Activated CD8-positive, alpha-beta memory T cell treated with anti-CD3 and anti-CD28 coated beads for 1 hour (primary cell): ENCODE data around the gene SMU1.
"Not testable (repeated sequence)": the region's sequence is repeated elsewhere in the genome, so short reads cannot be mapped to it uniquely, and the experiment has no call there.

Experiments used
- DNase-seq, 2 donors: peaks; one replicate each; pipeline ENCODE4 v3.0.0-alpha.2; 2020; ENCODE audit warnings: low read depth in 1 of 2; ENCODE audit errors: extremely low read depth in 1 of 2

Gene SMU1

DNA sequence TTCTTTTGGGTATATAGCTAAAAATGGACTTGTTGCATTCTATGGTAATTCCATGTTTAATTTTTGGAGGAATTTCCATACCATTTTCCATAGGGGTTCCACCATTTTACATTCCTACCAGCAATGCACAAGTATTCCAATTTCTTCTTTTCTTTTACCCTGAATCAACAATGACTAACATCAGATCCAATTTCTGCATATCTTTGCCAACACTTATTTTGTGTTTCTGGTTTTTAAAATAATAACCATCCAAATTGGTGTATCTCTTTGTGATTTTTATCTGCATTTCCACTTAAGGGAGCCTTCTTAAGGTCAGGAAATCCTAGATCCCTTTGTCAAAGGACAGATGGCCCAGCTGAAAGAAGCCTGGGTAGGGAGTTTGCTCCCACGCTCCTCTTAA, 29.5 kb upstream of the SMU1 start:
- no peak for DNase-seq

DNA sequence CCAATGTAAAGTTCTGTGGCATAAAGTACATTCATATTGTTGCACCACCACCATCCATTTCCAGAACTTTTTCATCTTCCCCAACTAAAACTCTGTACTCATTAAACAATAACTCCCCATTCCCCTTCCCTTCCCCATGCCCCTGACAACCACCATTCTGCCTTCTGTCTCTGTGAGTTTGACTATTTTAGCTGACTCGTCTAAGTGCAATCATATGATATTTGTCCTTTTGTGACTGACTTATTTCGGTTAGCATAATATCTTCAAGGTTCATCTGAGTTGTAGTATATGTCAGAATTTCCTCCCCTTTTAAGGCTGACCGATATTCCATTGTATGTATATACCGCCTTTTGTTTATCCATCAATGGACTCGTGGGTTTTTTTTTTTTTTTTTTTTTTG, 29.0 kb upstream of the SMU1 start:
- no peak for DNase-seq

GRCh38 chr9:33104401-33104800, 27.9 kb upstream of the SMU1 start:
- no peak for DNase-seq

DNA sequence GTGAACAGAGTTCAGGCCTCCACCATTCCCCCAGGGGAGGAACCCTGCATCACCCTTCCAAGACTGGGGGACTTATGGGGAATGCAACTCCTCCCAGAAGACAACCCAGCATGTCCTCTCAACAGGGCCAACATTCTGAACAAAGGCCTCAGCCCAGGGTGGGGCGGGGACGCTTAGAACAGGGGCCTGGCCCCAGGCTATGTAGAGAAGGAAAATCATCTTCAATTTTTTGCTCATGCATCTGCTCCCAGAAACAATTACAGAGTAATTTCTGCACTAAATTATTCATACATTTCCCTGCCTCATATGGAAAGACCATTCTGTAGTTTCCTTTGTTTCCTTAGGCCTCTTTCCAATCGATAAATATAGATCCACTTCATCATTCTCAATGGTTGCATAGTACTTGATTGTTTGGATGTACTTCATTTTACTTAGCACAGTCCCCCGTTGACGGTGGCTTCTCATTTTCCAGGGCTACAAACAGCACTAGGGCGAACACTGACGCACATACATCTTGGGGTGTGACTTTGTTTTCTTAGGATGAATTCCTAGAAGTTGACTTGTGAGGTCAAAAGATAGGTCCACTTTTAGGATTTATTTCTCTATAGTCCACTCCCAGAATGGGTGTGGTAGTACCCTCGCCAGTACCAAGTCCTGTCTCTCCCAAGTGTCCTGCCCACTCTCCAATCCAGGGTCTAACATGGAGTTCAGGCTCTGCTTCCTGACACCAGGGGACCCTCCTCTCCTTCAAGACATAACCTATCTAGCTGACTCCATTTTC, 27.2 kb upstream of the SMU1 start:
- DNase-seq, result no peak

- DNase-seq, result no peak
Observed at GRCh38 chr9:33102551-33103210, 26.2 kb upstream of the SMU1 start.

DNA sequence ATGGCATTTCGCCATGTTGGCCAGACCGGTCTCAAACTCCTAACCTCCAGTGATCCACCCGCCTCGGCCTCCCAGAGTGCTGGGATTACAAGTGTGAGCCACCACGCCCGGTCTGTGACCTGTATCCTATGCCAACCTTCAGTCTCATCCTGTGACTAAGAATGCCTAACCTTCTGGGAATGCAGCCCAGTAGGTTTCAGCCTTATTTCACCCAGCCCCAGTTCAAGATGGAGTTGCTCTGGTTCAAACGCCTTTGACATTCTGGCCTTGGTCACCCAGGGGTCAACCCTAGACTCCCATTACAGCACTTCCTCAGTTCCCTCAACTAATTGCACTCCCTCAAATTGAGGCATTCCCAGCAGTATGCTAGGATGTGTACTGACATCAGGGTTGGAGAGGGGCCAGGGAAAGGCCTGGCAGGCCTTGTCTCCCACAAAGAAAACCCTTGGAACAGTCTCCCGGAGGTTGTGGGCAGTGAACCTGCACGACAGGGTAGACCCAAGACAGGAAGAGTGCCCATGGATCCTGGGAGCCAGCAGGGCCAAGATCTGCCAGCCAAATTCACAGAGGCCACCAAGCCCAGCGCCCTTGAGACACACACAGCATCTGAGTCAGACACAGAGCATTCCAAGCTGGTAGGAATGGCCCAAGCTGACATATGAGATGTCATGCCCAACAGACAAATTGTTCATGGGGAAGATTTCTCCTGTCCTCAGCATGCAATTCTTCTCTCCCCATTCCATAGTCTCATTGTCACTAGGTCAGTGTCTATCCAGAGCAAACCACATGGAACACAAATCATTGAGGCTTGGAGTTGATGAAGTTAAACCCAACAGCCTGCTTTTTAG, 24.9 kb upstream of the SMU1 start:
- DNase-seq, result no peak

GRCh38 chr9:33099754-33100153, 23.3 kb upstream of the SMU1 start:
- DNase-seq, result no peak

DNA sequence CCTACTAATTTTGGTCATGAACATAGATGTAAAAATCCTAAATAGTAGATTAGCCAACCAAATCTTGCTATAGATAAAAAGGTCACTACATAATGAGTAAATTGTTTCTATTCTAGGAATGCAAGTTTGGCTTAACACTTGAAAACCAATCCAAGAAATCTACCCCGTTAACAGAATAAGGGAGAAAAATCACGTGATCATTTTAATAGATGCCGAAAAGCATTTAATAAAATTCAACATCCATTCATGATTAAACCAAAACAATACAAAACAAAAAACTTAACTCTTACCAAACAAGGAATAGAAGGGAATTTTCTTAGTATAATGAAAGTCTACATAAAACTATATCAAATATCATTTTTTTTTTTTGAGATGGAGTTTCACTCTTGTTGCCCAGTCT, 20.7 kb upstream of the SMU1 start:
- DNase-seq, result no peak

DNA sequence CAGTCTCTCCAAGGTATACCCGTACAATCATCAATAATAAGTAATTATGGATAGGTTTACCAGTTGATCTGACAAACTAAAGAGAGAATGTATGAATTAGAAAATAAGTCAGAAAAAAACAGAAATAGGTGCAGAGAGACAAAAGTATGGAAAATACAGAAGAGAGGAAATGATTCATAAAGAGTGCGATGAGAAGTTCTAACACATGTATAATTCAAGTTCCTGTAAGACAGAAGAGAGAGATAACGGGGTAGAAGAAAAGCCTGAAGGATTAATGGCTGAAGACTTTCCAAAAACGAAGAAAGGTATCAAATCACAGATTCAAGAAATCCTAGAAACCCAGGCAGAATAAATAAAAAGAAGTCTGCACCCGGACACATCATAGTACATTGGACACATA, 16.2 kb upstream of the SMU1 start:
- DNase-seq, result no peak

- DNase-seq, result not testable (repeated sequence)
Observed at GRCh38 chr9:33085672-33086071, 9.2 kb upstream of the SMU1 start.

DNA sequence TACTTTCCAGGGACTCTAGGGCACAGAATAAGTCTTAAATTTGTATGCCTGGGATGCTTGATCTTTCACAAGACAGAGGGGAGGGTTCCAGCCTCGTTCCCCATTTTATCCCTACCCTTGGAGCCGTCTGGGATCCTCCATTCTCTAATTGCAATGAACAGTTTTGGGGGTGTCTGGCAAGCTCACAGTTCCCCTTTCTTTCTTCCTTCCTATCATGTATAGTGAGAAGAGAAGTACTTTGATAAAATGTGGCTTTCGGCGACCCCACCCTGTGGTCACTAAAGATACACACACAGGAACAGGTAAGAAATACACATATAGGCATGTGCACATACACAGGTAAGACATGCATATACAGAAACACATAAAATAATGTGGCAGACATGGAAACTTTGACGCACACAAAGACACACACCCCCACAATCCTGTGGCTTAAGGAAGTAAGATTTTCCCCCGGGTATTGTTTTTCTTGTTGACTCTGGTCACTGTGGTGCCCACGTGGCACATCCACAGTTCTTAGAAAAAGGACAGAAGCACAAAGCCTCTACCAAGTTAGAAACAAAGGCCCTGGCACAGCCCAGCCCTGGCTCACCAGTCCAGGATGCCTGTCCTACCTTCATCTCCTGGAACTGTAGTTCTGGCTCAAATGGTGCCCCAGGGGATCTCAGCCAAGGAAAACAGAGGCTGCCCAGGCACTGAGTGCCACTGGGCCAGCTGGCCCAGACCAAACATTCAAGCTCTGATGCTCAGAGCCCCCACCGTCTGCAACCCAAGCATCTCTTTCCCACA, 6.3 kb upstream of the SMU1 start:
- DNase-seq, result no peak

- no peak for DNase-seq
Observed at GRCh38 chr9:33082128-33082527, 5.7 kb upstream of the SMU1 start.

DNA sequence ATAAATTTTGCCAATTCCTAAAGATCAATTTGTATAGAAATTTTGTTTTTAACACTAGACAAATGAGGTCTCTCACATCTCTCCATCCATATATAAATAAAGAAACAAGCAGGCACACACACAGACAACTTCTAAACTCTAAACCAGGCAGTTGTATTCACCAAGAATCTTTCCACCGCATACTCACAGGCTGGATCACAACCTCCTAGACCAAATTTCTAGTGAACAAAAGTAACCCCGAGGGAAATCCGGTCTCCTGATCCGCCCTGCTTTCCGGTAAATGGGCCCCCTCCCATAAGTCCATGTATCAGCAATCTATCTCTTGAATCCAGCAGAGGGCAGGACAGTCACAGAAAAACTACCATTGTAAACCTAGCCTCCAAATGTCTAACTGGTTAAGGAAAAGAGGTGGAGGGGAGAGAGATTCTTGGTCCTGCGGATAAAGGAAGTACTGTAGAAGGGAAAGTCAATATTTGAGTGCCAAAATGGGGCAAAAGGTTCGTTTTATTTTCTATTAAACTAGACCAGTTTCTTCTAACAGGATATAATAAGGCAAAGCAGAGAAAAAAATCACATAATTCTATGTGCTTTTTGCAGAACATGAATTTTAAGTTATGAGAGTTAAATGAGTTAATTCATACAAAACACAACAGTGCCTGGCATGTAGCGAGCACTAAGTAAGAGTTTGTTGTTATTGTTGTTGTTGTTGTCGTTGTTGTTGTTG, 4.8 kb upstream of the SMU1 start:
- peak in 1 of 2 donors; percentile 14 for DNase-seq

DNA sequence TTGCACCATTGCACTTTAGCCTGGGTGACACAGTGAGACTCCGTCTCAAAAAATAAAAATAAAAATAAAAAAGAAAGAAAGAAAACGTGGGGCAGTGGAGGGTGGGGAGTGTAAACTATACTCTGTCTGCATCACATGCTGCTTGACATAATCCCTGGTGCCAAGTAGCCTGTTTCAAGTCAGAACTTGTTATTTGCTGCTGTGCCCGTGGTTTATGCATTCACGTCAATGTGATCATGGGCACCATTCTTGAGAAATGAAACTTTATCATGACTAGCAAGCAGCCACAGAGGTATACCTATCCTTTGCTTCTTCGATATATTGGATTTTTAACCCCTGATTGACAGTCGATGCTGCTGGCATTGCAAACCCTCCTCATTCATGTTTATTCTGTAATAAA, 4.1 kb upstream of the SMU1 start:
- no peak for DNase-seq

- no peak for DNase-seq
Observed at GRCh38 chr9:33068991-33069390, 7.5 kb downstream of the SMU1 start.

DNA sequence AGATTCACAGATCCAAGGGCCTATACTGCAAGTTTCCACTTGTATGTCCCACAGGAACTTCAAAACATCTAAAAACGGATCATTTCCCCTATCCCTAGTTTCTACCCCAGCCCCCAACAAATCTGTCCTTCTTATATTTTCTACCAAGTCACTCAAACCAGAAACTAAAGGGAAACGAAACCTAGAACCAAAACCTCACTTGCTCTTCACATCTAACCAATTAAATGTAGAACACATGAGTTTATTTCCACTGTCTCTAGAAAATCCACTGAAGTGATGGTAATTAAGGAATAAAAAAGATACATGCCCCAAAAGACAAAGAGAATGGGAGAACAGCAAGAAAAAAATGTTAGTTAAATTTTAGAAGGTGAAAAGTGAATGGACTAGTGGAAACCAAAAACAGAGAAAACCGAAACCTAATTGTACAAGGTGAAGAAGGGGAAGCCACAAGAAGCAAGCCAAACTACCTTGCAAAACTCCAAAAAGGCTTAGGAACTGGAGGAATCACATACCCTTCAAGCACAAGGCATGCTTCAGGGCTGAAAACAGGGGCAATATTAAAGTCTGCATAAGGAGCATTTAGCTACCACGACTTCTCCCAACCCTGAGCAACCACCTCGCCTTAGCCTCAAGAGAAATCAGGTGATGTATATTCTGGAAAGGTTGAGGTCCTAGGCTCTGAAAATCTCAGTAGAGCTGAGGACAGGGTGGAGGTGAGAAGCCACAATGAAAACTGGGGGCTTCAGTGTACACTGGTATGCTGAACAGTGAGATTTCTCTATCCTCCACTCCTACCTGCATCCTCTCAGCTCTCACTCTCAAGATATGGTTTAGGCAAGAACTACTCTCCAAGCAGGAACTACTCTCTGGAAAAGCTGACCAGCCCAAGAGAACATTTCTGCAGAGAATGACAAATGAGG, 11.1 kb downstream of the SMU1 start:
- no peak for DNase-seq

- DNase-seq, result no peak
Observed at GRCh38 chr9:33051144-33051543, 25.3 kb downstream of the SMU1 start.

- DNase-seq, result no peak
Observed at GRCh38 chr9:33049680-33050361, 26.7 kb downstream of the SMU1 start.

- DNase-seq, result no peak
Observed at GRCh38 chr9:33048054-33048465, 28.4 kb downstream of the SMU1 start.
